ENCODE data around the gene PCDH11X.
"Not testable (repeated sequence)": the region's sequence is repeated elsewhere in the genome, so short reads cannot be mapped to it uniquely, and the experiment has no call there.

GRCh38 chrX:91780698-91781097 lies 1.5 kb downstream of the PCDH11X start:
- not testable (repeated sequence) for TF ChIP-seq CTCF (IDR thresholded peaks at IDR 0.05 in 4 of 5, conservative IDR thresholded peaks at IDR 0.05 in 1 of 5); POLR2A (IDR thresholded peaks at IDR 0.05)
